Measurements from ENCODE around the gene FFAR3. TPM values are rescaled to one million over a fixed set of nuclear protein-coding genes. Genes with fewer than 3 reads are reported as not detected.

Gene FFAR3
- total and polyA plus RNA-seq, 2 of the 13 experiments (the other 11 are each of a cell fraction or from before 2014, with no cell fraction given): not detected

DNA sequence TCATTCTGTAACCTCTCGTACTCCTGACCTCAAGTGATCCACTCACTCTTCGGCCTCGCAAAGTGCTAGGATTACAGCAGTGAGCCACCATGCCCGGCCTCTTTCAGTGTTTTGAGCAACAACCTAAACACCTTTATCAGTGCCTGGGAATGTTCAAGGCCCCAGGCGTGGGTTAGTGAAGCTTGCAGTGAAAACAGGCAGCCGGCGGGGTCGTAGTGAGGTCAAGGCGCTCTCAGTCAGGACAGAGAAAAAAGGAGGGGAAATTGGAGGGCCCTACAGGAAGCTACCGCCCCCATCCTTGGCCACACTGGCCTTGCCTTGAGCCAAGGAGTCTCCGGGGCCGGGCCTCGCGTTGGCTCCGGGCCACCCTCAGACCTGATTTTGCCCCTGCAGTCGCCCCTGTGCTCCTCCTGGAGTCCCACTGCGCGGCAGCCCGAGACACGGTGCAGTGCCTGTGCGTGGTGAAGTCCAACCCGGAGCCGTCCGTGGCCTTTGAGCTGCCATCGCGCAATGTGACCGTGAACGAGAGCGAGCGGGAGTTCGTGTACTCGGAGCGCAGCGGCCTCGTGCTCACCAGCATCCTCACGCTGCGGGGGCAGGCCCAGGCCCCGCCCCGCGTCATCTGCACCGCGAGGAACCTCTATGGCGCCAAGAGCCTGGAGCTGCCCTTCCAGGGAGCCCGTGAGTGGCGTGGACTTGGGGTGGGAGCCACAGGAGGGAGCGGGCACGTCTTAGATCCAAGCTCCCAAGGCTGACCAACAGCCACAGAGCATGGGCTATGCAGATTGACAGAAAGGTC lies 48.6 kb upstream of the FFAR3 start (continued):
- TF ChIP-seq, protein P1, sequence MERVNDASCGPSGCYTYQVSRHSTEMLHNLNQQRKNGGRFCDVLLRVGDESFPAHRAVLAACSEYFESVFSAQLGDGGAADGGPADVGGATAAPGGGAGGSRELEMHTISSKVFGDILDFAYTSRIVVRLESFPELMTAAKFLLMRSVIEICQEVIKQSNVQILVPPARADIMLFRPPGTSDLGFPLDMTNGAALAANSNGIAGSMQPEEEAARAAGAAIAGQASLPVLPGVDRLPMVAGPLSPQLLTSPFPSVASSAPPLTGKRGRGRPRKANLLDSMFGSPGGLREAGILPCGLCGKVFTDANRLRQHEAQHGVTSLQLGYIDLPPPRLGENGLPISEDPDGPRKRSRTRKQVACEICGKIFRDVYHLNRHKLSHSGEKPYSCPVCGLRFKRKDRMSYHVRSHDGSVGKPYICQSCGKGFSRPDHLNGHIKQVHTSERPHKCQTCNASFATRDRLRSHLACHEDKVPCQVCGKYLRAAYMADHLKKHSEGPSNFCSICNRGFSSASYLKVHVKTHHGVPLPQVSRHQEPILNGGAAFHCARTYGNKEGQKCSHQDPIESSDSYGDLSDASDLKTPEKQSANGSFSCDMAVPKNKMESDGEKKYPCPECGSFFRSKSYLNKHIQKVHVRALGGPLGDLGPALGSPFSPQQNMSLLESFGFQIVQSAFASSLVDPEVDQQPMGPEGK (CRISPR knock-in tag; IDR thresholded peaks at IDR 0.05): peak; percentile 45; the same call in 1 of the 2 replicates
- TF ChIP-seq, protein P2, sequence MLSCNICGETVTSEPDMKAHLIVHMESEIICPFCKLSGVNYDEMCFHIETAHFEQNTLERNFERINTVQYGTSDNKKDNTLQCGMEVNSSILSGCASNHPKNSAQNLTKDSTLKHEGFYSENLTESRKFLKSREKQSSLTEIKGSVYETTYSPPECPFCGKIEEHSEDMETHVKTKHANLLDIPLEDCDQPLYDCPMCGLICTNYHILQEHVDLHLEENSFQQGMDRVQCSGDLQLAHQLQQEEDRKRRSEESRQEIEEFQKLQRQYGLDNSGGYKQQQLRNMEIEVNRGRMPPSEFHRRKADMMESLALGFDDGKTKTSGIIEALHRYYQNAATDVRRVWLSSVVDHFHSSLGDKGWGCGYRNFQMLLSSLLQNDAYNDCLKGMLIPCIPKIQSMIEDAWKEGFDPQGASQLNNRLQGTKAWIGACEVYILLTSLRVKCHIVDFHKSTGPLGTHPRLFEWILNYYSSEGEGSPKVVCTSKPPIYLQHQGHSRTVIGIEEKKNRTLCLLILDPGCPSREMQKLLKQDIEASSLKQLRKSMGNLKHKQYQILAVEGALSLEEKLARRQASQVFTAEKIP (CRISPR knock-in tag; IDR thresholded peaks at IDR 0.05; ENCODE audit: borderline replicate concordance): no peak
- TF ChIP-seq, protein P3, sequence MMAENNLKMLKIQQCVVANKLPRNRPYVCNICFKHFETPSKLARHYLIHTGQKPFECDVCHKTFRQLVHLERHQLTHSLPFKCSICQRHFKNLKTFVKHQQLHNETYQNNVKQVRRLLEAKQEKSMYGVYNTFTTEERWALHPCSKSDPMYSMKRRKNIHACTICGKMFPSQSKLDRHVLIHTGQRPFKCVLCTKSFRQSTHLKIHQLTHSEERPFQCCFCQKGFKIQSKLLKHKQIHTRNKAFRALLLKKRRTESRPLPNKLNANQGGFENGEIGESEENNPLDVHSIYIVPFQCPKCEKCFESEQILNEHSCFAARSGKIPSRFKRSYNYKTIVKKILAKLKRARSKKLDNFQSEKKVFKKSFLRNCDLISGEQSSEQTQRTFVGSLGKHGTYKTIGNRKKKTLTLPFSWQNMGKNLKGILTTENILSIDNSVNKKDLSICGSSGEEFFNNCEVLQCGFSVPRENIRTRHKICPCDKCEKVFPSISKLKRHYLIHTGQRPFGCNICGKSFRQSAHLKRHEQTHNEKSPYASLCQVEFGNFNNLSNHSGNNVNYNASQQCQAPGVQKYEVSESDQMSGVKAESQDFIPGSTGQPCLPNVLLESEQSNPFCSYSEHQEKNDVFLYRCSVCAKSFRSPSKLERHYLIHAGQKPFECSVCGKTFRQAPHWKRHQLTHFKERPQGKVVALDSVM (CRISPR knock-in tag; IDR thresholded peaks at IDR 0.05): no peak
- TF ChIP-seq, protein P4, sequence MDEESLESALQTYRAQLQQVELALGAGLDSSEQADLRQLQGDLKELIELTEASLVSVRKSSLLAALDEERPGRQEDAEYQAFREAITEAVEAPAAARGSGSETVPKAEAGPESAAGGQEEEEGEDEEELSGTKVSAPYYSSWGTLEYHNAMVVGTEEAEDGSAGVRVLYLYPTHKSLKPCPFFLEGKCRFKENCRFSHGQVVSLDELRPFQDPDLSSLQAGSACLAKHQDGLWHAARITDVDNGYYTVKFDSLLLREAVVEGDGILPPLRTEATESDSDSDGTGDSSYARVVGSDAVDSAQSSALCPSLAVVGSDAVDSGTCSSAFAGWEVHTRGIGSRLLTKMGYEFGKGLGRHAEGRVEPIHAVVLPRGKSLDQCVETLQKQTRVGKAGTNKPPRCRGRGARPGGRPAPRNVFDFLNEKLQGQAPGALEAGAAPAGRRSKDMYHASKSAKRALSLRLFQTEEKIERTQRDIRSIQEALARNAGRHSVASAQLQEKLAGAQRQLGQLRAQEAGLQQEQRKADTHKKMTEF (CRISPR knock-in tag; IDR thresholded peaks at IDR 0.05): 0 out of 2 replicates have a peak, but pooled peaks have one; percentile 46
- TF ChIP-seq, protein P5, sequence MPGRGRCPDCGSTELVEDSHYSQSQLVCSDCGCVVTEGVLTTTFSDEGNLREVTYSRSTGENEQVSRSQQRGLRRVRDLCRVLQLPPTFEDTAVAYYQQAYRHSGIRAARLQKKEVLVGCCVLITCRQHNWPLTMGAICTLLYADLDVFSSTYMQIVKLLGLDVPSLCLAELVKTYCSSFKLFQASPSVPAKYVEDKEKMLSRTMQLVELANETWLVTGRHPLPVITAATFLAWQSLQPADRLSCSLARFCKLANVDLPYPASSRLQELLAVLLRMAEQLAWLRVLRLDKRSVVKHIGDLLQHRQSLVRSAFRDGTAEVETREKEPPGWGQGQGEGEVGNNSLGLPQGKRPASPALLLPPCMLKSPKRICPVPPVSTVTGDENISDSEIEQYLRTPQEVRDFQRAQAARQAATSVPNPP (CRISPR knock-in tag; IDR thresholded peaks at IDR 0.05): no peak
- peak; percentile 68; the same call in 1 of the 2 replicates for TF ChIP-seq PITX1 (CRISPR knock-in tag; IDR thresholded peaks at IDR 0.05)
- TF ChIP-seq ZBTB8A (CRISPR knock-in tag; IDR thresholded peaks at IDR 0.05; ENCODE audit: borderline replicate concordance, low read depth): no peak
- TF ChIP-seq, protein P6, sequence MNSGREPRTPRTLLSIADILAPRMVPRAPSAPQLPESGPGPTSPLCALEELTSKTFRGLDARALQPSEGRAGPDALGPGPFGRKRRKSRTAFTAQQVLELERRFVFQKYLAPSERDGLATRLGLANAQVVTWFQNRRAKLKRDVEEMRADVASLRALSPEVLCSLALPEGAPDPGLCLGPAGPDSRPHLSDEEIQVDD (CRISPR knock-in tag; IDR thresholded peaks at IDR 0.05; ENCODE audit: borderline replicate concordance): 0 out of 2 replicates have a peak, but pooled peaks have one; percentile 28
- TF ChIP-seq ZNF10 (CRISPR knock-in tag; IDR thresholded peaks at IDR 0.05; ENCODE audit: borderline replicate concordance, low read depth): no peak
- peak; percentile 84 for TF ChIP-seq FOXO1 (CRISPR knock-in tag; IDR thresholded peaks at IDR 0.05)
- peak; percentile 63; the same call in 1 of the 2 replicates for TF ChIP-seq FOXJ3 (CRISPR knock-in tag; IDR thresholded peaks at IDR 0.05; ENCODE audit: borderline replicate concordance)
- TF ChIP-seq, protein P7, sequence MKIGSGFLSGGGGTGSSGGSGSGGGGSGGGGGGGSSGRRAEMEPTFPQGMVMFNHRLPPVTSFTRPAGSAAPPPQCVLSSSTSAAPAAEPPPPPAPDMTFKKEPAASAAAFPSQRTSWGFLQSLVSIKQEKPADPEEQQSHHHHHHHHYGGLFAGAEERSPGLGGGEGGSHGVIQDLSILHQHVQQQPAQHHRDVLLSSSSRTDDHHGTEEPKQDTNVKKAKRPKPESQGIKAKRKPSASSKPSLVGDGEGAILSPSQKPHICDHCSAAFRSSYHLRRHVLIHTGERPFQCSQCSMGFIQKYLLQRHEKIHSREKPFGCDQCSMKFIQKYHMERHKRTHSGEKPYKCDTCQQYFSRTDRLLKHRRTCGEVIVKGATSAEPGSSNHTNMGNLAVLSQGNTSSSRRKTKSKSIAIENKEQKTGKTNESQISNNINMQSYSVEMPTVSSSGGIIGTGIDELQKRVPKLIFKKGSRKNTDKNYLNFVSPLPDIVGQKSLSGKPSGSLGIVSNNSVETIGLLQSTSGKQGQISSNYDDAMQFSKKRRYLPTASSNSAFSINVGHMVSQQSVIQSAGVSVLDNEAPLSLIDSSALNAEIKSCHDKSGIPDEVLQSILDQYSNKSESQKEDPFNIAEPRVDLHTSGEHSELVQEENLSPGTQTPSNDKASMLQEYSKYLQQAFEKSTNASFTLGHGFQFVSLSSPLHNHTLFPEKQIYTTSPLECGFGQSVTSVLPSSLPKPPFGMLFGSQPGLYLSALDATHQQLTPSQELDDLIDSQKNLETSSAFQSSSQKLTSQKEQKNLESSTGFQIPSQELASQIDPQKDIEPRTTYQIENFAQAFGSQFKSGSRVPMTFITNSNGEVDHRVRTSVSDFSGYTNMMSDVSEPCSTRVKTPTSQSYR (CRISPR knock-in tag; IDR thresholded peaks at IDR 0.05; ENCODE audit: borderline replicate concordance): no peak
- TF ChIP-seq, protein P8, sequence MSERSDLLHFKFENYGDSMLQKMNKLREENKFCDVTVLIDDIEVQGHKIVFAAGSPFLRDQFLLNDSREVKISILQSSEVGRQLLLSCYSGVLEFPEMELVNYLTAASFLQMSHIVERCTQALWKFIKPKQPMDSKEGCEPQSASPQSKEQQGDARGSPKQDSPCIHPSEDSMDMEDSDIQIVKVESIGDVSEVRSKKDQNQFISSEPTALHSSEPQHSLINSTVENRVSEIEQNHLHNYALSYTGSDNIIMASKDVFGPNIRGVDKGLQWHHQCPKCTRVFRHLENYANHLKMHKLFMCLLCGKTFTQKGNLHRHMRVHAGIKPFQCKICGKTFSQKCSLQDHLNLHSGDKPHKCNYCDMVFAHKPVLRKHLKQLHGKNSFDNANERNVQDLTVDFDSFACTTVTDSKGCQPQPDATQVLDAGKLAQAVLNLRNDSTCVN (CRISPR knock-in tag; IDR thresholded peaks at IDR 0.05; ENCODE audit: borderline replicate concordance): no peak
